Fibroblast of skin of scalp (primary cell): ENCODE measurements around the gene SNED1.

ENCODE experiments used
- DNase-seq: peaks from one replicate; pipeline ENCODE4 v3.0.0-alpha.2; 2013

Gene SNED1

GRCh38 chr2:241049739-241050623, 51.6 kb downstream of the SNED1 start:
- peak; percentile 27 for DNase-seq

GRCh38 chr2:241050624-241051577, 52.5 kb downstream of the SNED1 start:
- no peak for DNase-seq

- DNase-seq: no peak
Observed at GRCh38 chr2:241051578-241052487, 53.4 kb downstream of the SNED1 start.

GRCh38 chr2:241052677-241053360, 54.4 kb downstream of the SNED1 start:
- no peak for DNase-seq

- no peak for DNase-seq
Observed at GRCh38 chr2:241053576-241054251, 55.3 kb downstream of the SNED1 start.

GRCh38 chr2:241061275-241061674, 62.9 kb downstream of the SNED1 start:
- no peak for DNase-seq

- DNase-seq: no peak
Observed at GRCh38 chr2:241062389-241063092, 64.1 kb downstream of the SNED1 start.

GRCh38 chr2:241063093-241063551, 64.7 kb downstream of the SNED1 start:
- DNase-seq: no peak

- no peak for DNase-seq
Observed at GRCh38 chr2:241063587-241063986, 65.2 kb downstream of the SNED1 start.

- DNase-seq: no peak
Observed at GRCh38 chr2:241064008-241064801, 65.8 kb downstream of the SNED1 start.

GRCh38 chr2:241064802-241065354, 66.5 kb downstream of the SNED1 start:
- DNase-seq: no peak

GRCh38 chr2:241065355-241065803, 67.0 kb downstream of the SNED1 start:
- DNase-seq: no peak

GRCh38 chr2:241066171-241066892, 67.9 kb downstream of the SNED1 start:
- DNase-seq: no peak

- DNase-seq: no peak
Observed at GRCh38 chr2:241066893-241067341, 68.5 kb downstream of the SNED1 start.

- DNase-seq: no peak
Observed at GRCh38 chr2:241067501-241068135, 69.2 kb downstream of the SNED1 start.

- no peak for DNase-seq
Observed at GRCh38 chr2:241068136-241068941, 69.9 kb downstream of the SNED1 start.
